A549 (cell line): ENCODE measurements around the gene EPS8. TPM values are rescaled to one million over a fixed set of nuclear protein-coding genes. Genes with fewer than 3 reads are reported as not detected.

Experiments
- ATAC-seq, 2 experiments: fragments of 200-7000 bp in 1 of 2; fragments of >200 bp in 1 of 2; cut with Nextera tagmentation in 1 of 2; cut with Tn5 transposase in 1 of 2; 3 replicates each; pipeline versions ENCODE4 v1.8.0 to v1.9.1; 2018 to 2020; ENCODE audit warnings: mild to moderate bottlenecking in 1 of 2, moderate library complexity in 1 of 2
- CTCF ChIA-PET: fragments of 300-600 bp; sonication (Branson Sonifier 250); formaldehyde crosslinking; extraction: SDS; loops from one replicate; lab custom pipeline; 2021; ENCODE audit warnings: antibody characterized with exemption, inconsistent platforms; lab: Yijun Ruan, JAX
- POLR2A ChIA-PET: fragments of 350-600 bp; formaldehyde crosslinking; extraction: SDS; loops from one replicate; lab custom pipeline; 2021; ENCODE audit warnings: antibody characterized with exemption, inconsistent platforms; lab: Yijun Ruan, JAX
- DNase-seq, 2 experiments: peaks; one replicate each; pipeline versions ENCODE4 v3.0.0 to v3.0.0-alpha.2; 2011 to 2016; ENCODE audit warnings: low read depth in 1 of 2, low spot score in 1 of 2
- FAIRE-seq: peaks from 2 replicates; lab custom pipeline; 2011; peaks lifted over from hg19 to GRCh38; lab: Jason Lieb, UNC
- H3K27ac ChIP-seq, 2 experiments: fragments of >200 bp; sonication (Bioruptor Twin); formaldehyde crosslinking; 3 replicates each; pipeline ENCODE4 v1.5.1; 2016 to 2017
- H3K4me1 ChIP-seq: fragments of >200 bp; sonication (Bioruptor Twin); formaldehyde crosslinking; 3 replicates; pipeline ENCODE4 v1.6.1; 2016
- H3K4me2 ChIP-seq: fragments of >200 bp; sonication (Bioruptor Twin); formaldehyde crosslinking; 3 replicates; pipeline ENCODE4 v1.6.1; 2016
- H3K4me3 ChIP-seq: fragments of >200 bp; sonication (Bioruptor Twin); formaldehyde crosslinking; 3 replicates; pipeline ENCODE4 v1.5.1; 2016
- H3K9me3 ChIP-seq: fragments of >200 bp; sonication (Bioruptor Twin); formaldehyde crosslinking; 3 replicates; pipeline ENCODE4 v1.6.1; 2016
- CHD4 ChIP-seq: fragments of 200-600 bp; sonication (generic); IDR thresholded peaks from 2 replicates; pipeline ENCODE4 v1.6.1; 2016; ENCODE audit warnings: antibody characterized with exemption, mild to moderate bottlenecking, borderline replicate concordance
- EHMT2 ChIP-seq: fragments of 200-600 bp; sonication (generic); IDR thresholded peaks from 2 replicates; pipeline ENCODE4 v1.6.1; 2016; ENCODE audit warnings: antibody characterized with exemption, low read depth, mild to moderate bottlenecking, moderate library complexity
- ESRRA ChIP-seq: fragments of 150-350 bp; IDR thresholded peaks from 2 replicates; pipeline ENCODE4 v1.6.1; 2014; ENCODE audit warnings: mild to moderate bottlenecking, low read length, borderline replicate concordance
- FOSB ChIP-seq: fragments of 250-450 bp; sonication (Bioruptor Pico); IDR thresholded peaks from 2 replicates; pipeline ENCODE4 v1.5.0; 2020; ENCODE audit warnings: mild to moderate bottlenecking, moderate library complexity
- FOSL2 ChIP-seq, 2 experiments: fragments of 450-650 bp in 1 of 2; fragments of >200 bp in 1 of 2; sonication (Bioruptor Twin) in 1 of 2; formaldehyde crosslinking; IDR thresholded peaks; 2 replicates each; pipeline versions ENCODE4 v1.5.0 to v1.6.1; 2016 to 2020; ENCODE audit warnings: mild to moderate bottlenecking in 1 of 2, moderate library complexity in 1 of 2
- GATA3 ChIP-seq: IDR thresholded peaks from 2 replicates; pipeline ENCODE4 v1.6.1; 2012; ENCODE audit warnings: borderline replicate concordance
- HEYL ChIP-seq: fragments of 250-450 bp; sonication (Bioruptor Pico); IDR thresholded peaks from 2 replicates; pipeline ENCODE4 v1.8.0; 2021; ENCODE audit warnings: mild to moderate bottlenecking, moderate library complexity
- HOXB13 ChIP-seq: fragments of 250-450 bp; sonication (Bioruptor Pico); IDR thresholded peaks from 2 replicates; pipeline ENCODE4 v1.5.0; 2020; ENCODE audit warnings: low read depth, mild to moderate bottlenecking, moderate library complexity
- JUN ChIP-seq, 2 experiments: fragments of >200 bp; sonication (Bioruptor Twin); formaldehyde crosslinking; IDR thresholded peaks; 2 replicates in 1 of 2; 3 replicates in 1 of 2; pipeline ENCODE4 v1.6.1; 2016 to 2017
- JUNB ChIP-seq: fragments of >200 bp; sonication (Bioruptor Twin); formaldehyde crosslinking; IDR thresholded peaks from 2 replicates; pipeline ENCODE4 v1.6.1; 2016
- KDM1A ChIP-seq: fragments of 200-600 bp; sonication (generic); IDR thresholded peaks from 2 replicates; pipeline ENCODE4 v1.6.1; 2016; ENCODE audit warnings: low read depth, mild to moderate bottlenecking
- MAFK ChIP-seq: fragments of 450-650 bp; IDR thresholded peaks from 2 replicates; pipeline ENCODE4 v1.6.1; 2014; ENCODE audit not compliant: partially characterized antibody
- MAZ ChIP-seq: fragments of 150-350 bp; IDR thresholded peaks from 2 replicates; pipeline ENCODE4 v1.6.1; 2014; ENCODE audit warnings: antibody characterized with exemption, low read depth, low read length, borderline replicate concordance
- POLR2A ChIP-seq: IDR thresholded peaks from 2 replicates; pipeline ENCODE4 v1.6.1; 2012; ENCODE audit warnings: mild to moderate bottlenecking, low read length
- RARB ChIP-seq: fragments of 250-450 bp; sonication (Bioruptor Pico); IDR thresholded peaks from 2 replicates; pipeline ENCODE4 v1.8.0; 2021; ENCODE audit warnings: mild to moderate bottlenecking, moderate library complexity
- RCOR1 ChIP-seq: fragments of 150-350 bp; IDR thresholded peaks from 2 replicates; pipeline ENCODE4 v1.6.1; 2014; ENCODE audit warnings: antibody characterized with exemption, low read length, low read depth
- ZNF302 ChIP-seq: fragments of 250-450 bp; sonication (Bioruptor Pico); IDR thresholded peaks from 2 replicates; pipeline ENCODE4 v1.9.0; 2021; ENCODE audit warnings: inconsistent platforms, mild to moderate bottlenecking, moderate library complexity
- WGBS: methylation state at CpG from one replicate; pipeline ENCODE4 v1.1.6; 2017; ENCODE audit errors: missing lambda C conversion rate; 5-methylcytosine and 5-hydroxymethylcytosine counted together
- polyA plus RNA-seq, 4 experiments: library from polyadenylated mRNA; depleted of rRNA in 3 of 4; stranded (reverse); fragments of >200 nt; fragmentation: RNase III in 1 of 4; extraction: RNeasy Plus Mini Kit Qiagen cat#74134 plus additional on column Dnase treatment in 1 of 4; gene quantifications; 2 replicates in 3 of 4; 3 replicates in 1 of 4; pipeline ENCODE4 v1.2.3, GENCODE V29; 2011 to 2017
- TF ChIP-seq, protein P1 (sequence below): fragments of >200 bp; sonication (Bioruptor Twin); formaldehyde crosslinking; IDR thresholded peaks from 3 replicates; pipeline ENCODE4 v1.6.1; 2016
- TF ChIP-seq, protein P2 (sequence below): fragments of 150-350 bp; IDR thresholded peaks from 2 replicates; pipeline ENCODE4 v1.6.1; 2014; ENCODE audit warnings: low read depth, mild to moderate bottlenecking, low read length
- TF ChIP-seq, protein P3 (sequence below): fragments of >200 bp; sonication (Bioruptor Twin); formaldehyde crosslinking; IDR thresholded peaks from 3 replicates; pipeline ENCODE4 v1.5.1; 2016

EPS8 gene
- polyA plus RNA-seq, 2 of the 4 experiments (the other 2 are of a cell fraction) = 25.1 to 101 TPM

DNA sequence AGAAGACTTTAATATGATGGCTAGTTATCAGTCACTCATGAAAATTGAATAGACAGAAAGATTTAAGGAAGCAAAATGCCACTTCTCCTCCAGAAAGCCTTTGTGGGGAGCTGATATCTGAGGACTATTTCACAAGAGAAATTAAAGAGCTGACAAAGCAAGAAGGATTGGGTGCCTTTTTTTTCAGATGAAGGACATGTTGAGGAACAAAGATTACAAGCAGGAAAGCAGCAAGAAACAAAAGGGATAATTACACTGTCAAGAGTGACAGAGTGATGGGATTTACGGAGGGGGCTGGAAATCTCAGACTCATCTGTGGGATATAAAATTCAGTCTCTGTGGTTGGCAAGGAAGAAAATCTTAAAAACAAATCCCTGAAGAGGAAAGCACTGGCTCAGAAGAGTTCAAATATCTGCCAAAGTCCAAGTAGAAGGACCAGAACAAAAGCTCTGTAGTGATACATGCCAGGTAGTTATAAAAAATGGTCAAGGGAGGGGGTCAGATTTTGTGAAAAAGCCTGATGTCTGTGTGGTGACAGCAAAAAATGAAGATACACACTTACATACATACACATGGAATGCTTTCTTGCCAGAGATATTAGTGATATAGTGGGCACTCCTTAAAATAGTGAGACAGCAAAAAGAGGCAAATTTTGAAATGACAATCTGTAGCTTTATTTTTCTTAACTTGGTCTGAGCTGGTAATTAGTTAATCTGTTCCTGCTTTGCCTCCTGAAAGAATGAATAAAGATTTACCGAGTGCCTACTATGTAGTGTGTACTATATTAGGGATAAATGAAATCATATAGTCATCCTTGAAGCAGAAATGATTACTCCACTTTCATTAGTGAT lies 62.9 kb downstream of the EPS8 start:
- TF ChIP-seq JUN (IDR thresholded peaks at IDR 0.05) (no peak), RARB (CRISPR knock-in tag) (no peak), MAFK (peak; percentile 69)
- TF ChIP-seq, all 56 proteins: peak for 1
- peaks cover 12% of the 10 kb centered on the region; the same call in 2 of the 3 replicates for H3K9me3 ChIP-seq
- peak; percentile 36 to 59; a peak in 4 of 6 replicates for ATAC-seq
- ChIA-PET POLR2A (no interaction called here), CTCF (interaction anchor here (0.8 to 1.5 kb wide), 4 partner anchors 44 to 140 kb away, joined by 3 to 4 read pairs (median 4); no protein-coding TSS in a partner anchor)
- H3K4me3 ChIP-seq = no peak overlapping the region
- no peak for DNase-seq
- H3K4me1 ChIP-seq = peaks cover 59% of the 10 kb centered on the region
- peak; percentile 39 for FAIRE-seq
- H3K4me2 ChIP-seq = peak overlapping the region; percentile 51
- WGBS = 39% methylated on average over 2 of the region's 2 CpGs
- H3K27ac ChIP-seq = peak overlapping the region; percentile 33 to 66

DNA sequence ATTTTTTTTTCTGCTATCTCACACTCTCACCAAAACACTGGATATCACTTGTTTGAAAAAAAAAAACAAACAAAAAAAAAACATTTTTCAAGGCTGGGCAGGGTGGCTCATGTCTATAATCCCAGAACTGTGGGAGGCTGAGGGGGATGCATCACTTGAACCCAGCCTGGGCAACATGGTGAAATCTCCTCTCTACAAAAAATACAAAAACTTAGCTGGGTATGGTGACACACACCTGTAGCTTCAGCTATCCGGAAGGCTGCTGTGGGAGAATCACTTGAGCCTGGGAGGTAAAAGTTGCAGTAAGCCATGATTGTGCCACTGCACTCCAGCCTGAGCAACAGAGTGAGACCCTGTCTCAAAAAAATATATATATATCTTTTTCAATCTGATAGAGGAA lies 66.2 kb downstream of the EPS8 start:
- TF ChIP-seq, protein P1, sequence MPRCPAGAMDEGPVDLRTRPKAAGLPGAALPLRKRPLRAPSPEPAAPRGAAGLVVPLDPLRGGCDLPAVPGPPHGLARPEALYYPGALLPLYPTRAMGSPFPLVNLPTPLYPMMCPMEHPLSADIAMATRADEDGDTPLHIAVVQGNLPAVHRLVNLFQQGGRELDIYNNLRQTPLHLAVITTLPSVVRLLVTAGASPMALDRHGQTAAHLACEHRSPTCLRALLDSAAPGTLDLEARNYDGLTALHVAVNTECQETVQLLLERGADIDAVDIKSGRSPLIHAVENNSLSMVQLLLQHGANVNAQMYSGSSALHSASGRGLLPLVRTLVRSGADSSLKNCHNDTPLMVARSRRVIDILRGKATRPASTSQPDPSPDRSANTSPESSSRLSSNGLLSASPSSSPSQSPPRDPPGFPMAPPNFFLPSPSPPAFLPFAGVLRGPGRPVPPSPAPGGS = no peak
- Histone ChIP-seq H3K27ac (peak overlapping the region in 1 of 2 experiments; percentile 54; a peak in 1 of 6 replicates), H3K4me3 (no peak overlapping the region), H3K4me2 (no peak overlapping the region), H3K9me3 (no peaks in the 10 kb centered on the region), H3K4me1 (peaks cover 81% of the 10 kb centered on the region)
- ATAC-seq (no peak), DNase-seq (no peak), FAIRE-seq (no peak)
- POLR2A ChIA-PET = no interaction called here
- CTCF ChIA-PET = no interaction called here
- WGBS = 80% methylated on average over 1 of the region's 1 CpG

DNA sequence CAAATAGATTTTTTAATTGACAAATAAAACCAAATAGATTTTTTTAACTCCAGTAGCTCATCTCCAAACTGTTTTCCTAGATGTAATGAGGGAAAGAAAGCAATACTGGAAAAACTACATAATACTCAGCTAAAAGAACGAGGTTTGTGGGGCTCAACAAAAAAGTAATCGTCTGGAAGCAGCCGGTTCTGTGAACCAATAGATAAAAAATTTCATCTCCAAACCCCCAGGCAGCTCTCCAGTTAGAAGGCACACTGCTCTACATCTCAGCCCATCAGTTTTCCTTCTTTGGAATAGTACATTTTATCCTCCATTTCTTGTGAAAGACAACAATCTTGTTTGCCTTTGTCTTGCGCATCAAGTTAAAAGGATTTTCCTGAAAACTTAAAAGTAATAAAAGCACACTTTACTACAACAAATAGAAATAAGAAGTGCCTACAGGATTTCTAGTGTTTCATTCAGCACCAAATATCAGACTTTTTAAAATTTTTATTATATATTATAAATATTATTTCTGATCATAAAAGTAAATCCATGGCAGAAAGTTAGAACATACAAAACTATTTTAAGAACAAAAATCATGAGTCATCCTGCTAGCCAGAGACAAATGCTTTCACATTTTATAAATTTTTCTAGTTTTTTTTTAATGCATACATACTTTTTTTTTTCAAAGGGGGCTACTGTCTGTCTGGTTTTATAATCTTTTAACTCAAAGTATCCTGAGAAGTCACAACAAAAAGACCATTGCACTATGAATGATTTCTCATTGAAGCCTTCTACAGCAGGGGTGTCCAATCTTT lies 67.7 kb downstream of the EPS8 start:
- TF ChIP-seq CHD4 = no peak
- TF ChIP-seq FOSL2 (IDR thresholded peaks at IDR 0.05) = no peak
- TF ChIP-seq FOSL2 (CRISPR knock-in tag; IDR thresholded peaks at IDR 0.05) = peak; percentile 38; the same call in 1 of the 2 replicates
- Histone ChIP-seq H3K4me3 (no peak overlapping the region), H3K27ac (peak overlapping the region; percentile 54 to 78), H3K4me1 (peaks cover 79% of the 10 kb centered on the region), H3K9me3 (no peaks in the 10 kb centered on the region), H3K4me2 (peak overlapping the region; percentile 56)
- ChIA-PET CTCF (no interaction called here), POLR2A (no interaction called here)
- DNase-seq (no peak), FAIRE-seq (no peak), ATAC-seq (no peak)
- 65% methylated on average over 4 of the region's 4 CpGs for WGBS

DNA sequence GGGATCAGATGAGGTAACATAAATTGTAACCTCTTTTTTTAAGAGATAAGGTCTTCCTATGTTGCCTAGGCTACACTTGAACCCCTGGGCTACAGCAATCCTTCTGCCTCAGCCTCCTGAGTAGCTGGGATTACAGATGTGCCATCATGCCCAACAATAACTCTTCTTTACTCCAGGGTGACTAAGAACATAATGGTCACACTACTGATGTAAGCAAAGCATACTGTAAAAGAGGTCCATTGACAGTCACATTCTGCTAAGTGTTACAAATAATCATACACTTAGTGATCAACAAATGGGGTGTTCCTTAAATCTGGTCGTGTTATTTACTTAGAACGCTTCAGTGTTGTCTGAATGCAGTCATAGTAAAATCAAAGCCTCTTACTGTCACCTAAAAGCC lies 68.9 kb downstream of the EPS8 start:
- peaks cover 74% of the 10 kb centered on the region for H3K4me1 ChIP-seq
- CTCF ChIA-PET = interaction anchor here (0.9 kb wide), 1 partner anchor 23 kb away, joined by 4 read pairs; no protein-coding TSS in a partner anchor
- no peak for DNase-seq

DNA sequence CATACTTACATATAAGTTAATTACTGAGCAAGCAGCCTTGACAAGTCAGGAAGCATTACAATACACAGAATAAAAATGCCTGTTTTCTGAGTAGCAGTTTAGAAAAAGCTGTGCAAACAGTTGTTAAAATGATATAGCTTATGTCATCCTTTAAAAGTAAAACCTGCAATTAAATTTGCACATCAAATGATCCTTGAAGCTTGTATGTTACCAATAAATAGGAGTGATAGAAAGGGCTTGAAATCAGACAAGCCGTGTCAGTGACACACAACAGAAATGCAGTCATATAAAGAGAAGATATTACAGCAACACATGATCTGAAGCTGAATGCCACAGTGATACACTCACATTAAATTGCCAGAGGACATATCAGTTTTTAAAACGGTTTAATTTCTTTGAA lies 70.0 kb downstream of the EPS8 start:
- no peak for ATAC-seq
- H3K4me1 ChIP-seq = peaks cover 77% of the 10 kb centered on the region
- DNase-seq = no peak
- H3K27ac ChIP-seq = peak overlapping the region; percentile 27 to 65; a peak in 3 of 6 replicates
- no peak overlapping the region for H3K4me3 ChIP-seq
- peak; percentile 49 for FAIRE-seq
- H3K4me2 ChIP-seq = peak overlapping the region; percentile 48
- WGBS = 33% methylated on average over 2 of the region's 2 CpGs
- CTCF ChIA-PET = interaction anchor here (0.9 to 1.0 kb wide), 2 partner anchors 11 to 70 kb away, joined by 3 read pairs; partner anchors contain the start of gene EPS8
- H3K9me3 ChIP-seq = no peaks in the 10 kb centered on the region
- POLR2A ChIA-PET = no interaction called here
- TF ChIP-seq HEYL (CRISPR knock-in tag) (no peak), EHMT2 (no peak), GATA3 (no peak), KDM1A (no peak), RCOR1 (no peak), MAZ (no peak), FOSL2 (IDR thresholded peaks at IDR 0.05) (no peak), FOSL2 (CRISPR knock-in tag; IDR thresholded peaks at IDR 0.05) (no peak), HOXB13 (CRISPR knock-in tag) (no peak)
- TF ChIP-seq, protein P2, sequence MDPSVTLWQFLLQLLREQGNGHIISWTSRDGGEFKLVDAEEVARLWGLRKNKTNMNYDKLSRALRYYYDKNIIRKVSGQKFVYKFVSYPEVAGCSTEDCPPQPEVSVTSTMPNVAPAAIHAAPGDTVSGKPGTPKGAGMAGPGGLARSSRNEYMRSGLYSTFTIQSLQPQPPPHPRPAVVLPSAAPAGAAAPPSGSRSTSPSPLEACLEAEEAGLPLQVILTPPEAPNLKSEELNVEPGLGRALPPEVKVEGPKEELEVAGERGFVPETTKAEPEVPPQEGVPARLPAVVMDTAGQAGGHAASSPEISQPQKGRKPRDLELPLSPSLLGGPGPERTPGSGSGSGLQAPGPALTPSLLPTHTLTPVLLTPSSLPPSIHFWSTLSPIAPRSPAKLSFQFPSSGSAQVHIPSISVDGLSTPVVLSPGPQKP = no peak
- TF ChIP-seq, protein P3, sequence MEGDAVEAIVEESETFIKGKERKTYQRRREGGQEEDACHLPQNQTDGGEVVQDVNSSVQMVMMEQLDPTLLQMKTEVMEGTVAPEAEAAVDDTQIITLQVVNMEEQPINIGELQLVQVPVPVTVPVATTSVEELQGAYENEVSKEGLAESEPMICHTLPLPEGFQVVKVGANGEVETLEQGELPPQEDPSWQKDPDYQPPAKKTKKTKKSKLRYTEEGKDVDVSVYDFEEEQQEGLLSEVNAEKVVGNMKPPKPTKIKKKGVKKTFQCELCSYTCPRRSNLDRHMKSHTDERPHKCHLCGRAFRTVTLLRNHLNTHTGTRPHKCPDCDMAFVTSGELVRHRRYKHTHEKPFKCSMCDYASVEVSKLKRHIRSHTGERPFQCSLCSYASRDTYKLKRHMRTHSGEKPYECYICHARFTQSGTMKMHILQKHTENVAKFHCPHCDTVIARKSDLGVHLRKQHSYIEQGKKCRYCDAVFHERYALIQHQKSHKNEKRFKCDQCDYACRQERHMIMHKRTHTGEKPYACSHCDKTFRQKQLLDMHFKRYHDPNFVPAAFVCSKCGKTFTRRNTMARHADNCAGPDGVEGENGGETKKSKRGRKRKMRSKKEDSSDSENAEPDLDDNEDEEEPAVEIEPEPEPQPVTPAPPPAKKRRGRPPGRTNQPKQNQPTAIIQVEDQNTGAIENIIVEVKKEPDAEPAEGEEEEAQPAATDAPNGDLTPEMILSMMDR = no peak

More for the DNA sequence above, 68.9 kb downstream of the EPS8 start:
- POLR2A ChIA-PET = no interaction called here
- no peaks in the 10 kb centered on the region for H3K9me3 ChIP-seq
- TF ChIP-seq FOSB (CRISPR knock-in tag) (no peak), POLR2A (no peak), CHD4 (no peak), JUNB (no peak), ZNF302 (CRISPR knock-in tag) (no peak), ESRRA (no peak)
- TF ChIP-seq, all 56 proteins: peak for 0
- Histone ChIP-seq H3K27ac (peak overlapping the region; percentile 54 to 78; a peak in 4 of 6 replicates), H3K4me2 (peak overlapping the region; percentile 56), H3K4me3 (no peak overlapping the region)
- FAIRE-seq = no peak
- ATAC-seq = peak in 1 of 2 experiments; percentile 64; a peak in 4 of 6 replicates
- WGBS = 16% methylated on average over 2 of the region's 2 CpGs
